HCT116 (cell line): ENCODE results near the gene DDX55.

Source experiments
- CEBPB ChIP-seq: IDR thresholded peaks from 2 replicates; pipeline ENCODE4 v1.6.1; 2012; ENCODE audit warnings: low read depth
- ELF1 ChIP-seq: IDR thresholded peaks from 2 replicates; pipeline ENCODE4 v1.6.1; 2012; ENCODE audit warnings: low read depth, borderline replicate concordance
- EZH2 ChIP-seq: fragments of 200-600 bp; sonication (generic); IDR thresholded peaks from 2 replicates; pipeline ENCODE4 v1.6.1; 2017; ENCODE audit warnings: antibody characterized with exemption, mixed run types
- EZH2phosphoT487 ChIP-seq: fragments of 200-600 bp; IDR thresholded peaks from 2 replicates; pipeline ENCODE4 v1.6.1; 2018; ENCODE audit warnings: antibody characterized with exemption, borderline replicate concordance
- POLR2A ChIP-seq: IDR thresholded peaks from 2 replicates; pipeline ENCODE4 v1.7.0; 2011; ENCODE audit warnings: borderline replicate concordance; ENCODE audit not compliant: insufficient read depth, insufficient read length; ENCODE audit errors: extremely low read depth
- POLR2AphosphoS5 ChIP-seq: IDR thresholded peaks from 2 replicates; pipeline ENCODE4 v1.6.1; 2011; ENCODE audit warnings: mild to moderate bottlenecking, low read depth, low read length, moderate library complexity
- TCF7L2 ChIP-seq: IDR thresholded peaks from 2 replicates; pipeline ENCODE4 v1.7.0; 2011; ENCODE audit warnings: borderline replicate concordance, inconsistent platforms; ENCODE audit not compliant: insufficient read depth, insufficient read length; ENCODE audit errors: extremely low read depth
- YY1 ChIP-seq: IDR thresholded peaks from 2 replicates; pipeline ENCODE4 v1.6.1; 2011; ENCODE audit warnings: low read length, low read depth, moderate library complexity, mild to moderate bottlenecking; ENCODE audit not compliant: insufficient replicate concordance; ENCODE audit errors: extremely low read depth
- TF ChIP-seq, protein P1 (sequence below), 3 experiments: fragments of 200-600 bp in 1 of 3; sonication (generic) in 1 of 3; IDR thresholded peaks in 2 of 3; conservative IDR thresholded peaks in 1 of 3; 2 replicates each; pipeline ENCODE4 v1.5.1; 2012 to 2017; ENCODE audit warnings: low read depth in 2 of 3, low read length in 2 of 3, antibody characterized with exemption in 1 of 3, borderline replicate concordance in 1 of 3, control low read depth in 1 of 3, mild to moderate bottlenecking in 1 of 3, mixed read lengths in 1 of 3, mixed run types in 1 of 3, moderate library complexity in 1 of 3; ENCODE audit not compliant: insufficient read depth in 1 of 3
- TF ChIP-seq, protein P2 (sequence below): IDR thresholded peaks from 2 replicates; pipeline ENCODE4 v1.6.1; 2011; ENCODE audit warnings: mild to moderate bottlenecking, low read length, moderate library complexity; ENCODE audit not compliant: insufficient replicate concordance; ENCODE audit errors: extremely low read depth
- TF ChIP-seq, protein P3 (sequence below): IDR thresholded peaks from 2 replicates; pipeline ENCODE4 v1.6.1; 2012
- TF ChIP-seq, protein P4 (sequence below): IDR thresholded peaks from 2 replicates; pipeline ENCODE4 v1.6.1; 2012; ENCODE audit warnings: low read depth

DNA sequence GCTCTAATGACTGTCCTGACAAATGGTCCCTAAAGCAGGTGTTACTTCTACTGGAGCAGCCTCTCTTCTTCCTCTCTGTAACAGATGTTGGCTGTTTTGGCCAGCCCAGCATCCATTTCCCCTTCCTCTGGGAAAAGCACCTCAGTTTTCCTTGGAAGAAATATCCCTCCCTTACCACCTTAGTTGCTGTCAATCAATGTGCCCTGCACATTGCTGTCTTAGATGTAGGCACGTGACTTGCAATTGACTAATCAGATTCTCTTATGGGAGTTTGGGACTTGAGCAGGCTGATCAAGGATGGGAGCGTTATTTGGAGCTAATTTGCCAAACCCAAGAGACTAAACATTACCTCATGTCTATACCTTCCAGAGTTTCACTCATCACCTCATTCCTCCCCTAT is 29.5 kb upstream of the DDX55 start:
- TF ChIP-seq, protein P1, sequence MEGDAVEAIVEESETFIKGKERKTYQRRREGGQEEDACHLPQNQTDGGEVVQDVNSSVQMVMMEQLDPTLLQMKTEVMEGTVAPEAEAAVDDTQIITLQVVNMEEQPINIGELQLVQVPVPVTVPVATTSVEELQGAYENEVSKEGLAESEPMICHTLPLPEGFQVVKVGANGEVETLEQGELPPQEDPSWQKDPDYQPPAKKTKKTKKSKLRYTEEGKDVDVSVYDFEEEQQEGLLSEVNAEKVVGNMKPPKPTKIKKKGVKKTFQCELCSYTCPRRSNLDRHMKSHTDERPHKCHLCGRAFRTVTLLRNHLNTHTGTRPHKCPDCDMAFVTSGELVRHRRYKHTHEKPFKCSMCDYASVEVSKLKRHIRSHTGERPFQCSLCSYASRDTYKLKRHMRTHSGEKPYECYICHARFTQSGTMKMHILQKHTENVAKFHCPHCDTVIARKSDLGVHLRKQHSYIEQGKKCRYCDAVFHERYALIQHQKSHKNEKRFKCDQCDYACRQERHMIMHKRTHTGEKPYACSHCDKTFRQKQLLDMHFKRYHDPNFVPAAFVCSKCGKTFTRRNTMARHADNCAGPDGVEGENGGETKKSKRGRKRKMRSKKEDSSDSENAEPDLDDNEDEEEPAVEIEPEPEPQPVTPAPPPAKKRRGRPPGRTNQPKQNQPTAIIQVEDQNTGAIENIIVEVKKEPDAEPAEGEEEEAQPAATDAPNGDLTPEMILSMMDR (IDR thresholded peaks at IDR 0.05 in 2 of 3, conservative IDR thresholded peaks at IDR 0.05 in 1 of 3; ENCODE audit: borderline replicate concordance in 1 of 3, insufficient read depth in 1 of 3, low read depth in 2 of 3, low read length in 2 of 3) = no peak
- TF ChIP-seq CEBPB (no peak), EZH2 (no peak), ELF1 (no peak), POLR2AphosphoS5 (no peak), POLR2A (no peak), EZH2phosphoT487 (no peak), YY1 (no peak), TCF7L2 (no peak)
- TF ChIP-seq, protein P2, sequence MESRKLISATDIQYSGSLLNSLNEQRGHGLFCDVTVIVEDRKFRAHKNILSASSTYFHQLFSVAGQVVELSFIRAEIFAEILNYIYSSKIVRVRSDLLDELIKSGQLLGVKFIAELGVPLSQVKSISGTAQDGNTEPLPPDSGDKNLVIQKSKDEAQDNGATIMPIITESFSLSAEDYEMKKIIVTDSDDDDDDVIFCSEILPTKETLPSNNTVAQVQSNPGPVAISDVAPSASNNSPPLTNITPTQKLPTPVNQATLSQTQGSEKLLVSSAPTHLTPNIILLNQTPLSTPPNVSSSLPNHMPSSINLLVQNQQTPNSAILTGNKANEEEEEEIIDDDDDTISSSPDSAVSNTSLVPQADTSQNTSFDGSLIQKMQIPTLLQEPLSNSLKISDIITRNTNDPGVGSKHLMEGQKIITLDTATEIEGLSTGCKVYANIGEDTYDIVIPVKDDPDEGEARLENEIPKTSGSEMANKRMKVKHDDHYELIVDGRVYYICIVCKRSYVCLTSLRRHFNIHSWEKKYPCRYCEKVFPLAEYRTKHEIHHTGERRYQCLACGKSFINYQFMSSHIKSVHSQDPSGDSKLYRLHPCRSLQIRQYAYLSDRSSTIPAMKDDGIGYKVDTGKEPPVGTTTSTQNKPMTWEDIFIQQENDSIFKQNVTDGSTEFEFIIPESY = no peak
- TF ChIP-seq, protein P3, sequence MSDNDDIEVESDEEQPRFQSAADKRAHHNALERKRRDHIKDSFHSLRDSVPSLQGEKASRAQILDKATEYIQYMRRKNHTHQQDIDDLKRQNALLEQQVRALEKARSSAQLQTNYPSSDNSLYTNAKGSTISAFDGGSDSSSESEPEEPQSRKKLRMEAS = no peak
- TF ChIP-seq, protein P4, sequence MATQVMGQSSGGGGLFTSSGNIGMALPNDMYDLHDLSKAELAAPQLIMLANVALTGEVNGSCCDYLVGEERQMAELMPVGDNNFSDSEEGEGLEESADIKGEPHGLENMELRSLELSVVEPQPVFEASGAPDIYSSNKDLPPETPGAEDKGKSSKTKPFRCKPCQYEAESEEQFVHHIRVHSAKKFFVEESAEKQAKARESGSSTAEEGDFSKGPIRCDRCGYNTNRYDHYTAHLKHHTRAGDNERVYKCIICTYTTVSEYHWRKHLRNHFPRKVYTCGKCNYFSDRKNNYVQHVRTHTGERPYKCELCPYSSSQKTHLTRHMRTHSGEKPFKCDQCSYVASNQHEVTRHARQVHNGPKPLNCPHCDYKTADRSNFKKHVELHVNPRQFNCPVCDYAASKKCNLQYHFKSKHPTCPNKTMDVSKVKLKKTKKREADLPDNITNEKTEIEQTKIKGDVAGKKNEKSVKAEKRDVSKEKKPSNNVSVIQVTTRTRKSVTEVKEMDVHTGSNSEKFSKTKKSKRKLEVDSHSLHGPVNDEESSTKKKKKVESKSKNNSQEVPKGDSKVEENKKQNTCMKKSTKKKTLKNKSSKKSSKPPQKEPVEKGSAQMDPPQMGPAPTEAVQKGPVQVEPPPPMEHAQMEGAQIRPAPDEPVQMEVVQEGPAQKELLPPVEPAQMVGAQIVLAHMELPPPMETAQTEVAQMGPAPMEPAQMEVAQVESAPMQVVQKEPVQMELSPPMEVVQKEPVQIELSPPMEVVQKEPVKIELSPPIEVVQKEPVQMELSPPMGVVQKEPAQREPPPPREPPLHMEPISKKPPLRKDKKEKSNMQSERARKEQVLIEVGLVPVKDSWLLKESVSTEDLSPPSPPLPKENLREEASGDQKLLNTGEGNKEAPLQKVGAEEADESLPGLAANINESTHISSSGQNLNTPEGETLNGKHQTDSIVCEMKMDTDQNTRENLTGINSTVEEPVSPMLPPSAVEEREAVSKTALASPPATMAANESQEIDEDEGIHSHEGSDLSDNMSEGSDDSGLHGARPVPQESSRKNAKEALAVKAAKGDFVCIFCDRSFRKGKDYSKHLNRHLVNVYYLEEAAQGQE = no peak
